Kidney (tissue), 14 donors: ENCODE measurements around the gene AGPAT1. TPM values are rescaled to one million over a fixed set of nuclear protein-coding genes. Genes with fewer than 3 reads are reported as not detected.

ENCODE experiments used
- DNase-seq, 5 donors: peaks; one replicate each; pipeline ENCODE4 v3.0.0-alpha.2; 2013 to 2020
- FAIRE-seq: peaks from 2 replicates; lab custom pipeline; 2012; peaks lifted over from hg19 to GRCh38; lab: Jason Lieb, UNC
- H3K27ac ChIP-seq, 2 donors: one replicate each; pipeline ENCODE4 v1.7.0; 2013; ENCODE audit warnings: low read depth in 2 of 2, low read length in 2 of 2, inconsistent platforms in 1 of 2
- H3K27me3 ChIP-seq: one replicate; pipeline ENCODE4 v1.7.1; 2013; ENCODE audit warnings: low read length, inconsistent platforms; ENCODE audit not compliant: control insufficient read depth, insufficient read depth
- H3K36me3 ChIP-seq, 3 donors: one replicate each; pipeline versions ENCODE4 v1.7.0 to v1.7.1; 2013; ENCODE audit warnings: low read length in 3 of 3, control low read depth in 1 of 3, inconsistent platforms in 1 of 3; ENCODE audit not compliant: insufficient read depth in 3 of 3, control insufficient read depth in 2 of 3
- H3K4me1 ChIP-seq, 3 donors: one replicate each; pipeline versions ENCODE4 v1.7.0 to v1.7.1; 2013; ENCODE audit warnings: low read length in 3 of 3, inconsistent platforms in 1 of 3, low read depth in 1 of 3; ENCODE audit not compliant: control insufficient read depth in 2 of 3, insufficient read depth in 2 of 3
- H3K4me3 ChIP-seq, 3 donors: one replicate each; pipeline versions ENCODE4 v1.7.0 to v1.8.1; 2013; ENCODE audit warnings: low read length in 3 of 3, control low read depth in 1 of 3, inconsistent platforms in 1 of 3
- H3K9ac ChIP-seq, 3 donors: one replicate each; pipeline versions ENCODE4 v1.7.0 to v1.7.1; 2013; ENCODE audit warnings: low read length in 3 of 3, control low read depth in 1 of 3, inconsistent platforms in 1 of 3
- H3K9me3 ChIP-seq, 3 donors: one replicate each; pipeline versions ENCODE4 v1.7.0 to v1.7.1; 2013; ENCODE audit warnings: low read length in 3 of 3, control low read depth in 1 of 3, inconsistent platforms in 1 of 3; ENCODE audit not compliant: control insufficient read depth in 2 of 3, insufficient read depth in 1 of 3
- intact Hi-C: fragments of 100-400 bp; cut with DNase I; formaldehyde crosslinking; loops from one replicate; pipeline ENCODE4 v1.11.1; 2022
- polyA plus RNA-seq: library from polyadenylated mRNA; stranded (reverse); fragments of 350-450 nt; fragmentation: Illumina TruSeq; extraction: RNeasy Lipid Tissue Mini Kit (QIAGEN cat#74804); gene quantifications from one replicate; pipeline ENCODE4 v1.2.3, GENCODE V29; 2014; ENCODE audit warnings: low read depth, low replicate concordance; ENCODE audit not compliant: insufficient read depth
- total RNA-seq: library from RNA; stranded (reverse); fragmentation: NEBNext Ultra II Directional; extraction: Animal tissue kit (Norgen Biotek cat#: 25700); gene quantifications from one replicate; pipeline ENCODE4 v1.2.1, GENCODE V29; 2021
- TF ChIP-seq, protein P1 (sequence below): IDR thresholded peaks from 3 replicates; pipeline ENCODE4 v1.5.1; 2012; ENCODE audit warnings: mild to moderate bottlenecking, moderate library complexity, borderline replicate concordance; ENCODE audit not compliant: insufficient read depth; ENCODE audit errors: extremely low read depth
- donor health status: control.
- donor health status: control.
- donor health status: control.
- donor health status: control.
- donor health status: control.
- donor health status: DM: yes; HTN: yes; CAD: no.
- donor health status: Normal renal cell carcinoma (clear cell type).

The AGPAT1 gene
- total and polyA plus RNA-seq, 2 donors from 2014 or later, result 58.9 to 87.1 TPM

DNA sequence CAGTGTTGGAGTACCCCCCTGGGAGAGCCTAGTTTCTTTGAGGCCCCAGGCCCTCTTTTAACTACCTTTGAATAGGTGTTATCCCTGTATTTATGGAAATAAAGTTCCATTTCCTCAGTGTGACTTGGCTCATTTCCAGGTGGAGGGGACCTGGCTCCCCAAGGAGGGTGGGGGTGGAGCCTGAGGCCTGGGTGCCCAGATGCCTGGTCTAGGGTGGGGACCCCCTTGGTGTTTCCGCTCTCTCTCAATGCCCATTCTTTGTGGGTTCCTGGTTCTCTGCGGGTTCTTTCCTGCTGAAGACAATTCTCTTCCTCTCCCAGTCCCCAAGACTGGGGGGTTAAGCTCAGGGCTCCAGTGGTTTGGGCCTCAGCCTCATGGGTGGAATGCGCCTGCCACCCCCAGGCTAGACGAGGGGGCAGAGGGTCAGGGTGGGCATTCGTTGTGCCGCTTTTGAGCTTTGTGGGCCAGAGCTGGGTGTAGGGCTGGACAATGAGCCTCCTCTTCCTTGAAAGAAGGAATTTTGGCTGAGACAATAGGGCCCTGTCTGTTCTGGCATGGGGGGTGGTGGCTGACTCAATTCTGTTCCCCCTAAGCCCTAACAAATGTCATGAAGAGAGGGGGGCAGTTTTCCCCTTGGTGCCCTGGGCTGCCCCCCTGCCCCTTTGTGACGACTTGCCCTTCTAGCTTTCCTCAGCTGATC is 12.2 kb downstream of the AGPAT1 start:
- TF ChIP-seq, protein P1, sequence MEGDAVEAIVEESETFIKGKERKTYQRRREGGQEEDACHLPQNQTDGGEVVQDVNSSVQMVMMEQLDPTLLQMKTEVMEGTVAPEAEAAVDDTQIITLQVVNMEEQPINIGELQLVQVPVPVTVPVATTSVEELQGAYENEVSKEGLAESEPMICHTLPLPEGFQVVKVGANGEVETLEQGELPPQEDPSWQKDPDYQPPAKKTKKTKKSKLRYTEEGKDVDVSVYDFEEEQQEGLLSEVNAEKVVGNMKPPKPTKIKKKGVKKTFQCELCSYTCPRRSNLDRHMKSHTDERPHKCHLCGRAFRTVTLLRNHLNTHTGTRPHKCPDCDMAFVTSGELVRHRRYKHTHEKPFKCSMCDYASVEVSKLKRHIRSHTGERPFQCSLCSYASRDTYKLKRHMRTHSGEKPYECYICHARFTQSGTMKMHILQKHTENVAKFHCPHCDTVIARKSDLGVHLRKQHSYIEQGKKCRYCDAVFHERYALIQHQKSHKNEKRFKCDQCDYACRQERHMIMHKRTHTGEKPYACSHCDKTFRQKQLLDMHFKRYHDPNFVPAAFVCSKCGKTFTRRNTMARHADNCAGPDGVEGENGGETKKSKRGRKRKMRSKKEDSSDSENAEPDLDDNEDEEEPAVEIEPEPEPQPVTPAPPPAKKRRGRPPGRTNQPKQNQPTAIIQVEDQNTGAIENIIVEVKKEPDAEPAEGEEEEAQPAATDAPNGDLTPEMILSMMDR, result no peak
- H3K36me3 ChIP-seq, result peaks cover 0 to 12% (median under 1%) of the 10 kb centered on the region in 3 donors
- no peak overlapping the region for H3K4me3 ChIP-seq
- H3K9me3 ChIP-seq, result no peaks in the 10 kb centered on the region
- H3K9ac ChIP-seq, result no peak overlapping the region
- intact Hi-C loops, result no loop called here
- peak in 1 of 5 donors; percentile 67 for DNase-seq
- H3K27me3 ChIP-seq, result no peaks in the 10 kb centered on the region
- H3K4me1 ChIP-seq, result no peaks in the 10 kb centered on the region
- H3K27ac ChIP-seq, result peak overlapping the region in 1 of 2 donors; percentile 22
- FAIRE-seq, result no peak

DNA sequence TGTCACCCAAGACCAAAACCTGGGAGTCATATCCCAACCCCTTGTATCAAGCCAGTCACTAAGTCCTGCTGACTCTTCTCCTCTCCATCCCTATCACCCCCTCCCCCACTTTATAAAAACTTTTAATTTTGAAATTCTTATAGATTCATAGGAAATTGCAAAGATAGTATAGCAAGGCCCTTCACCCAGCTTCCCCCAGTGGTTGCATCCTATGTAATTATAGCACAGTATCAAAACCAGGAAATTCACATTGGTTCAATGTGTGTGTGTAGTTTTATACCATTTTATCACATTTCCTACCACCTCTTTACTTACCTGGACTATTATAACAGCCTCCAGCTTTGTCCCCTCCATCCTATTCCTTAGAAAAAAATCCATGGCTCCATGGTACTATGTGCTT is 17.8 kb downstream of the AGPAT1 start:
- Histone ChIP-seq H3K36me3 (peaks cover 5 to 22% (median 12%) of the 10 kb centered on the region in 3 donors), H3K9me3 (no peaks in the 10 kb centered on the region), H3K4me3 (no peak overlapping the region), H3K9ac (no peak overlapping the region), H3K4me1 (peaks cover 2 to 12% (median 6%) of the 10 kb centered on the region in 3 donors), H3K27ac (no peak overlapping the region), H3K27me3 (no peaks in the 10 kb centered on the region)
- TF ChIP-seq, protein P1, result no peak
- FAIRE-seq, result no peak
- intact Hi-C loops, result no loop called here
- DNase-seq, result no peak

DNA sequence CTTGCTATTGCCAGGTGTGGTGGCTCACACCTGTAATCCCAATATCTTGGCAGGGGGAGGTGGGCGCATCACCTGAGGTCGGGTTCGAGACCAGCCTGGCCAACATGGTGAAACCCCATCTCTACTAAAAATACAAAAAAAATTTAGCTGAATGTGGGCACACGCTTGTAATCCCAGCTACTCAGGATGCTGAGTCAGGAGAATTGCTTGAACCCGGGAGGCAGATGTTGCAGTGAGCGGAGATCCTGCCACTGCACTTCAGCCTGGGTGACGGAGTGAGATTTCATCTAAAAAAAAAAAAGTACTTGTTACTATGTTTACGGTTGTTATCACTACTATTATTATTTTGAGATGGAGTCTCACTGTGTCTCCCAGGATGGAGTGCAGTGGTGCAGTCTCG is 19.0 kb downstream of the AGPAT1 start:
- no peak overlapping the region for H3K4me3 ChIP-seq
- peaks cover 4 to 20% (median 13%) of the 10 kb centered on the region in 3 donors for H3K4me1 ChIP-seq
- no peak for DNase-seq
- intact Hi-C loops, result no loop called here
- H3K27me3 ChIP-seq, result no peaks in the 10 kb centered on the region
- no peaks in the 10 kb centered on the region for H3K9me3 ChIP-seq
- H3K36me3 ChIP-seq, result peaks cover 5 to 22% (median 12%) of the 10 kb centered on the region in 3 donors
- TF ChIP-seq, protein P1, result no peak
- no peak for FAIRE-seq
- no peak overlapping the region for H3K9ac ChIP-seq
- H3K27ac ChIP-seq, result no peak overlapping the region
